Ishikawa (cell line): ENCODE results near the gene WNT7B.

Experiments used
- CEBPB ChIP-seq: IDR thresholded peaks from 2 replicates; pipeline ENCODE4 v1.6.1; 2012
- EGR1 ChIP-seq: IDR thresholded peaks from 2 replicates; pipeline ENCODE4 v1.6.1; 2012
- EP300 ChIP-seq: IDR thresholded peaks from 2 replicates; pipeline ENCODE4 v1.6.1; 2012; ENCODE audit warnings: borderline replicate concordance
- RAD21 ChIP-seq: IDR thresholded peaks from 2 replicates; pipeline ENCODE4 v1.6.1; 2012; ENCODE audit warnings: low read depth
- TAF1 ChIP-seq: IDR thresholded peaks from 2 replicates; pipeline ENCODE4 v1.6.1; 2012; ENCODE audit warnings: low read depth, mild to moderate bottlenecking
- TEAD4 ChIP-seq: IDR thresholded peaks from 2 replicates; pipeline ENCODE4 v1.6.1; 2012
- ZBTB7A ChIP-seq: IDR thresholded peaks from 2 replicates; pipeline ENCODE4 v1.6.1; 2012; ENCODE audit warnings: low read depth
- TF ChIP-seq, protein P1 (sequence below): IDR thresholded peaks from 2 replicates; pipeline ENCODE4 v1.6.1; 2012

DNA sequence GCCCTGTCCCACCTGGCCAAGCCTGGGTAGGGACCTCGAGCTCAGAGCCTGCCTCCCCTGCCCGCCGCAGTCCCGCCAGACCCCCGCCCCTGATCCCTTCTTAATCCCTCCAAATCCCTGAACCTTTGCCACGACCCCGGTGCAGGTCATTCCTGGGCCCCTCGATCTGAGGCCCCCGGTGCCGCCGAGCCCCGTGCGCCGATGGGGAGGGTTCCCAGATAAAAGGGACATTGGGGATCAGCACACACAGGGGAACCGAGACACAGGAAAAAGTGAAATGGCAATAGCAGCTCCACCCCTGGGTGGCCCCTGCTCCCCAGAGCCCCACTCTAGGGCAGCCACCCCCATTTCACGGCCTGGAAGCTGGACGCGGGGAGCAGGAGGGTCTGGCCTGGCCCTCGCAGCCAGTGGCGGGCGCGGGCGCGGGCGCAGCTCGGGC lies 1.3 kb upstream of the WNT7B start:
- TF ChIP-seq RAD21 (no peak), EGR1 (no peak), EP300 (no peak), CEBPB (no peak), TEAD4 (no peak), ZBTB7A (0 out of 2 replicates have a peak, but pooled peaks have one; percentile 3), TAF1 (no peak)
- TF ChIP-seq, protein P1, sequence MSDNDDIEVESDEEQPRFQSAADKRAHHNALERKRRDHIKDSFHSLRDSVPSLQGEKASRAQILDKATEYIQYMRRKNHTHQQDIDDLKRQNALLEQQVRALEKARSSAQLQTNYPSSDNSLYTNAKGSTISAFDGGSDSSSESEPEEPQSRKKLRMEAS, result no peak
